Ovary (tissue), 3 donors: ENCODE data around the gene HERC3.

ENCODE experiments used
- CTCF ChIP-seq, 3 donors: fragments of 450-650 bp in 2 of 3; fragments of 200-600 bp in 1 of 3; IDR thresholded peaks; one replicate each; pipeline versions ENCODE4 v1.5.1 to v1.8.0; 2016 to 2022; ENCODE audit warnings: antibody characterized with exemption in 3 of 3, mild to moderate bottlenecking in 1 of 3
- EP300 ChIP-seq: sonication (generic); formaldehyde crosslinking; IDR thresholded peaks from one replicate; pipeline ENCODE4 v1.6.1; 2017; ENCODE audit warnings: antibody characterized with exemption
- POLR2A ChIP-seq: fragments of 450-650 bp; IDR thresholded peaks from one replicate; pipeline ENCODE4 v1.6.1; 2017; ENCODE audit warnings: antibody characterized with exemption, mild to moderate bottlenecking, moderate library complexity
- donor health status: DM: no; HTN: no; CAD: no.

GRCh38 chr4:88718098-88718497 is 125.8 kb downstream of the HERC3 start:
- TF ChIP-seq POLR2A (no peak), CTCF (IDR thresholded peaks at IDR 0.05) (no peak), EP300 (no peak)
